ENCODE data around the gene DYNC1I1. TPM values are rescaled to one million over a fixed set of nuclear protein-coding genes. Genes with fewer than 3 reads are reported as not detected.
A peak's percentile ranks its signal among the peaks of the same experiment; 100 is the strongest.

The DYNC1I1 gene
- total RNA-seq, 1 experiment from 2014 or later: 8.3 TPM

- BruUV-seq (replicated peaks): no TSS peak
These were observed 350.4 kb downstream of the DYNC1I1 start for GRCh38 chr7:96122746-96123145.

GRCh38 chr7:96126382-96126781, 354.0 kb downstream of the DYNC1I1 start:
- Mint-ChIP-seq H3K4me1 (ENCODE audit: low read depth, unreplicated experiment) (peaks cover 15% of the 10 kb centered on the region), H3K27ac (ENCODE audit: unreplicated experiment) (peak overlapping the region; percentile 77), H3K9me3 (ENCODE audit: unreplicated experiment) (no peaks in the 10 kb centered on the region), H3K4me3 (ENCODE audit: unreplicated experiment) (peak overlapping the region; percentile 9), H3K36me3 (ENCODE audit: insufficient read depth, unreplicated experiment) (peaks cover 37% of the 10 kb centered on the region), H3K27me3 (ENCODE audit: insufficient read depth, unreplicated experiment) (no peaks in the 10 kb centered on the region)
- no peaks in the 10 kb centered on the region for H3K27me3 ChIP-seq (replicated peaks; ENCODE audit: control insufficient read depth, insufficient read depth, low read length)
- no peak for TF ChIP-seq CTCF (IDR thresholded peaks at IDR 0.05; ENCODE audit: insufficient read depth in 1 of 2, low read depth in 1 of 2, low read length in 1 of 2, severe bottlenecking in 1 of 2, unreplicated experiment in 1 of 2)
- ChIA-PET POLR2A (no interaction called here), CTCF (interaction anchor here (0.6 to 1.0 kb wide), 3 partner anchors 51 to 897 kb away, joined by 3 to 7 read pairs (median 6); no protein-coding TSS in a partner anchor)
- intact Hi-C loops (cut with micrococcal nuclease; ENCODE audit: unreplicated experiment): loop anchor here (5.0 kb wide), 1 partner anchor 49 kb away; no protein-coding TSS in a partner anchor
- no peaks in the 10 kb centered on the region for H3K9me3 ChIP-seq
- H3K4me3 ChIP-seq (ENCODE audit: low read depth, low read length): no peak overlapping the region
- no TSS peak for BruUV-seq (replicated peaks)
- H3K36me3 ChIP-seq (ENCODE audit: control insufficient read depth, insufficient read depth, low read length): no peaks in the 10 kb centered on the region
- H3K4me1 ChIP-seq: peaks cover 16% of the 10 kb centered on the region
- DNase-seq: peak; percentile 36 to 62

More at GRCh38 chr7:96122746-96123145, 350.4 kb downstream of the DYNC1I1 start:
- H3K4me1 Mint-ChIP-seq (ENCODE audit: low read depth, unreplicated experiment): peaks cover 15% of the 10 kb centered on the region
- no peak overlapping the region for H3K4me3 Mint-ChIP-seq (ENCODE audit: unreplicated experiment)
- H3K27me3 Mint-ChIP-seq (ENCODE audit: insufficient read depth, unreplicated experiment): no peaks in the 10 kb centered on the region
- Histone ChIP-seq H3K4me1 (peaks cover 16% of the 10 kb centered on the region), H3K4me3 (ENCODE audit: low read depth, low read length) (no peak overlapping the region), H3K9me3 (no peaks in the 10 kb centered on the region), H3K36me3 (ENCODE audit: control insufficient read depth, insufficient read depth, low read length) (no peaks in the 10 kb centered on the region), H3K27me3 (replicated peaks; ENCODE audit: control insufficient read depth, insufficient read depth, low read length) (no peaks in the 10 kb centered on the region)
- intact Hi-C loops (cut with micrococcal nuclease; ENCODE audit: unreplicated experiment): no loop called here
- H3K36me3 Mint-ChIP-seq (ENCODE audit: insufficient read depth, unreplicated experiment): peaks cover 44% of the 10 kb centered on the region
- no peak for TF ChIP-seq CTCF (IDR thresholded peaks at IDR 0.05; ENCODE audit: insufficient read depth in 1 of 2, low read depth in 1 of 2, low read length in 1 of 2, severe bottlenecking in 1 of 2, unreplicated experiment in 1 of 2)
- no peak for DNase-seq
- CTCF ChIA-PET: interaction anchor here (0.6 kb wide), 1 partner anchor 363 kb away, joined by 4 read pairs; no protein-coding TSS in a partner anchor
- POLR2A ChIA-PET: no interaction called here
- no peaks in the 10 kb centered on the region for H3K9me3 Mint-ChIP-seq (ENCODE audit: unreplicated experiment)
- H3K27ac Mint-ChIP-seq (ENCODE audit: unreplicated experiment): no peak overlapping the region

GRCh38 chr7:96127746-96128145, 355.4 kb downstream of the DYNC1I1 start:
- ChIA-PET CTCF (interaction anchor here (1.0 kb wide), 1 partner anchor 53 kb away, joined by 4 read pairs; no protein-coding TSS in a partner anchor), POLR2A (no interaction called here)
- Mint-ChIP-seq H3K27ac (ENCODE audit: unreplicated experiment) (no peak overlapping the region), H3K4me3 (ENCODE audit: unreplicated experiment) (no peak overlapping the region), H3K4me1 (ENCODE audit: low read depth, unreplicated experiment) (peaks cover 15% of the 10 kb centered on the region), H3K27me3 (ENCODE audit: insufficient read depth, unreplicated experiment) (no peaks in the 10 kb centered on the region), H3K36me3 (ENCODE audit: insufficient read depth, unreplicated experiment) (peaks cover 37% of the 10 kb centered on the region), H3K9me3 (ENCODE audit: unreplicated experiment) (no peaks in the 10 kb centered on the region)
- Histone ChIP-seq H3K27me3 (replicated peaks; ENCODE audit: control insufficient read depth, insufficient read depth, low read length) (no peaks in the 10 kb centered on the region), H3K4me3 (ENCODE audit: low read depth, low read length) (no peak overlapping the region), H3K36me3 (ENCODE audit: control insufficient read depth, insufficient read depth, low read length) (no peaks in the 10 kb centered on the region), H3K4me1 (peaks cover 16% of the 10 kb centered on the region), H3K9me3 (no peaks in the 10 kb centered on the region)
- BruUV-seq (replicated peaks): no TSS peak
- intact Hi-C loops (cut with micrococcal nuclease; ENCODE audit: unreplicated experiment): loop anchor here (5.0 kb wide), 1 partner anchor 50 kb away; no protein-coding TSS in a partner anchor
- no peak for DNase-seq
- no peak for TF ChIP-seq CTCF (IDR thresholded peaks at IDR 0.05; ENCODE audit: insufficient read depth in 1 of 2, low read depth in 1 of 2, low read length in 1 of 2, severe bottlenecking in 1 of 2, unreplicated experiment in 1 of 2)

Measured in Caco-2 (cell line).